Measurements from ENCODE around the gene SLMAP.

The SLMAP gene

GRCh38 chr3:57753016-57753415, 3.1 kb upstream of the SLMAP start:
- no peak for DNase-seq (ENCODE audit: low spot score)

- DNase-seq (ENCODE audit: low spot score), result no peak
These were observed 787 bp upstream of the SLMAP start for GRCh38 chr3:57755368-57755675.

- DNase-seq (ENCODE audit: low spot score), result no peak
These were observed 656 bp downstream of the SLMAP start for GRCh38 chr3:57756528-57757401.

- peak; percentile 49 for DNase-seq (ENCODE audit: low spot score)
These were observed 1.7 kb downstream of the SLMAP start for GRCh38 chr3:57757642-57758297.

- DNase-seq (ENCODE audit: low spot score), result no peak
These were observed 2.6 kb downstream of the SLMAP start for GRCh38 chr3:57758686-57759085.

GRCh38 chr3:57764794-57765193, 8.7 kb downstream of the SLMAP start:
- no peak for DNase-seq (ENCODE audit: low spot score)

GRCh38 chr3:57768595-57768994, 12.5 kb downstream of the SLMAP start:
- no peak for DNase-seq (ENCODE audit: low spot score)

- no peak for DNase-seq (ENCODE audit: low spot score)
These were observed 14.1 kb downstream of the SLMAP start for GRCh38 chr3:57770009-57770827.

GRCh38 chr3:57772251-57772650, 16.1 kb downstream of the SLMAP start:
- no peak for DNase-seq (ENCODE audit: low spot score)

- DNase-seq (ENCODE audit: low spot score), result no peak
These were observed 21.7 kb downstream of the SLMAP start for GRCh38 chr3:57777774-57778173.

- no peak for DNase-seq (ENCODE audit: low spot score)
These were observed 22.4 kb downstream of the SLMAP start for GRCh38 chr3:57778494-57778893.

- DNase-seq (ENCODE audit: low spot score), result no peak
These were observed 23.6 kb downstream of the SLMAP start for GRCh38 chr3:57779666-57780065.

- DNase-seq (ENCODE audit: low spot score), result no peak
These were observed 27.3 kb downstream of the SLMAP start for GRCh38 chr3:57783186-57784088.

GRCh38 chr3:57784089-57784735, 28.1 kb downstream of the SLMAP start:
- no peak for DNase-seq (ENCODE audit: low spot score)

- DNase-seq (ENCODE audit: low spot score), result no peak
These were observed 29.3 kb downstream of the SLMAP start for GRCh38 chr3:57785446-57785845.

- no peak for DNase-seq (ENCODE audit: low spot score)
These were observed 31.9 kb downstream of the SLMAP start for GRCh38 chr3:57787867-57788623.

- DNase-seq (ENCODE audit: low spot score), result no peak
These were observed 32.5 kb downstream of the SLMAP start for GRCh38 chr3:57788624-57789018.

- DNase-seq (ENCODE audit: low spot score), result no peak
These were observed 35.1 kb downstream of the SLMAP start for GRCh38 chr3:57791245-57791644.

- no peak for DNase-seq (ENCODE audit: low spot score)
These were observed 36.1 kb downstream of the SLMAP start for GRCh38 chr3:57792198-57792597.

GRCh38 chr3:57793737-57794187, 37.7 kb downstream of the SLMAP start:
- DNase-seq (ENCODE audit: low spot score), result no peak

Measured in ecto neural progenitor cell (in vitro differentiated cells).